ENCODE data around the gene HOXA13.

The HOXA13 gene

GRCh38 chr7:27199849-27200760, at the start of gene HOXA13:
Gene HOXA13, minus strand, starts transcription at chr7:27200091. Its CDS starts 14 bp downstream, at chr7:27200077.
- peak; percentile 56 for DNase-seq

GRCh38 chr7:27248911-27249723, 49.2 kb upstream of the HOXA13 start:
- DNase-seq = no peak

- DNase-seq = no peak
Observed at GRCh38 chr7:27248427-27248806, 48.5 kb upstream of the HOXA13 start.

GRCh38 chr7:27247452-27248426, 47.8 kb upstream of the HOXA13 start:
- DNase-seq = no peak

- DNase-seq = no peak
Observed at GRCh38 chr7:27247000-27247399, 47.1 kb upstream of the HOXA13 start.

- DNase-seq = no peak
Observed at GRCh38 chr7:27245798-27246691, 46.2 kb upstream of the HOXA13 start.

GRCh38 chr7:27245124-27245797, 45.4 kb upstream of the HOXA13 start:
- no peak for DNase-seq

- DNase-seq = no peak
Observed at GRCh38 chr7:27244488-27245123, 44.7 kb upstream of the HOXA13 start.

- DNase-seq = no peak
Observed at GRCh38 chr7:27243340-27244163, 43.7 kb upstream of the HOXA13 start.

GRCh38 chr7:27242555-27243339, 42.9 kb upstream of the HOXA13 start, which contains the start of gene EVX1:
Gene EVX1, plus strand, starts transcription at chr7:27242802. Its CDS starts 229 bp downstream, at chr7:27243031.
- DNase-seq = peak; percentile 20

GRCh38 chr7:27242154-27242553, 42.3 kb upstream of the HOXA13 start:
- no peak for DNase-seq

- no peak for DNase-seq
Observed at GRCh38 chr7:27241189-27242056, 41.5 kb upstream of the HOXA13 start.

GRCh38 chr7:27240015-27240731, 40.3 kb upstream of the HOXA13 start:
- no peak for DNase-seq

- DNase-seq = no peak
Observed at GRCh38 chr7:27239387-27240014, 39.6 kb upstream of the HOXA13 start.

- DNase-seq = no peak
Observed at GRCh38 chr7:27238979-27239386, 39.1 kb upstream of the HOXA13 start.

- DNase-seq = no peak
Observed at GRCh38 chr7:27237735-27238334, 37.9 kb upstream of the HOXA13 start.
